ENCODE measurements around the gene PCSK4. TPM values are rescaled to one million over a fixed set of nuclear protein-coding genes. Genes with fewer than 3 reads are reported as not detected.

PCSK4 gene
- total and polyA plus RNA-seq, 2 of the 13 experiments (the other 11 are each of a cell fraction or from before 2014, with no cell fraction given), result 2.0 to 2.7 TPM

DNA sequence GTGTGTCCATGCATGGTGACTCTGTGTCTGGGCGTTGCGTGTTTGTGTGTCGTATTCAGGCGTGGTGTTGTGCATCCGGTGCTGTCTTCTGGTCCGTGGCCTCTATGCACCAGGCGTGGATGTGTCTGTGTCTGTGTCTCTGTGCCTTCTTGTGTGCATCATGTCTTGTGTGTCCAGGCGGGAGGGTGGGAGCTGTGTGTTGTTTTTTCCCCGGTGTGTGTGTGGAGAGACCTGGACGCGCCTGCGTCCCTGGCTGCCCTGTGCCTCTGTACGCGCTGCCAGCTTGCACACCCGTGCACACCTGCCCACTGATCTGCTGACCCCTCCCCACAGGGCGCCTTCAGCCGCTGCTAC lies 34.8 kb upstream of the PCSK4 start:
- Histone ChIP-seq H3K27ac (ENCODE audit: extremely low read length, insufficient read depth, low read length) (no peak overlapping the region), H3K79me2 (ENCODE audit: insufficient read depth, low read length) (no peaks in the 10 kb centered on the region), H3K9me3 (ENCODE audit: low read length) (no peaks in the 10 kb centered on the region), H3K4me3 (replicated peaks in 1 of 3; ENCODE audit: insufficient read depth in 1 of 3, low read depth in 2 of 3, low read length in 3 of 3) (no peak overlapping the region), H3K4me1 (ENCODE audit: insufficient read depth, low read length) (peaks cover 19% of the 10 kb centered on the region), H4K20me1 (ENCODE audit: insufficient read depth, low read length) (no peaks in the 10 kb centered on the region), H3K36me3 (replicated peaks in 1 of 2; ENCODE audit: control insufficient read depth in 1 of 2, insufficient read depth in 2 of 2, low read length in 2 of 2) (no peaks in the 10 kb centered on the region), H3K4me2 (ENCODE audit: low read depth, low read length) (no peak overlapping the region), H2AFZ (ENCODE audit: low read length) (no peak overlapping the region), H3K27me3 (ENCODE audit: control insufficient read depth in 1 of 2, insufficient read depth in 2 of 2, low read length in 2 of 2) (peaks cover 30 to 63% of the 10 kb centered on the region in 2 experiments), H3K9ac (ENCODE audit: insufficient read depth, low read depth, low read length) (no peak overlapping the region)
- intact Hi-C loops (cut with micrococcal nuclease; ENCODE audit: unreplicated experiment) (no loop called here), in situ Hi-C loops (cut with HindIII; ENCODE audit: extremely low pct_ligation_motif_present, low pct_unique_long_range_greater_than_20kb) (no loop called here)
- CTCF ChIA-PET (ENCODE audit: low intra/inter-chr PET ratio, low total read pairs), result no interaction called here
- DNase-seq (ENCODE audit: low spot score) (no peak), FAIRE-seq (no peak), ATAC-seq (no peak; the same call in 2 of the 3 replicates)
- POLR2A ChIA-PET, result no interaction called here
- no TSS peak for BruUV-seq (replicated peaks)
- WGBS (ENCODE audit: low lambda C conversion rate), result 30% methylated on average over 7 of the region's 17 CpGs
- TF ChIP-seq ZMYM2 (CRISPR knock-in tag; IDR thresholded peaks at IDR 0.05) (no peak), ZBTB20 (CRISPR knock-in tag; IDR thresholded peaks at IDR 0.05; ENCODE audit: borderline replicate concordance, low read depth) (no peak), POLR2A (IDR thresholded peaks at IDR 0.05; ENCODE audit: insufficient read depth in 1 of 2, low read depth in 2 of 2, low read length in 2 of 2) (peak in 1 of 2 experiments; percentile 7; a peak in 1 of 4 replicates), KDM2A (CRISPR knock-in tag; IDR thresholded peaks at IDR 0.05; ENCODE audit: borderline replicate concordance, low read depth) (peak; percentile 13; the same call in 1 of the 2 replicates), AKAP8 (CRISPR knock-in tag; IDR thresholded peaks at IDR 0.05) (0 out of 2 replicates have a peak, but pooled peaks have one; percentile 10), NCOA1 (CRISPR knock-in tag; IDR thresholded peaks at IDR 0.05) (no peak)
- TF ChIP-seq, protein P1, sequence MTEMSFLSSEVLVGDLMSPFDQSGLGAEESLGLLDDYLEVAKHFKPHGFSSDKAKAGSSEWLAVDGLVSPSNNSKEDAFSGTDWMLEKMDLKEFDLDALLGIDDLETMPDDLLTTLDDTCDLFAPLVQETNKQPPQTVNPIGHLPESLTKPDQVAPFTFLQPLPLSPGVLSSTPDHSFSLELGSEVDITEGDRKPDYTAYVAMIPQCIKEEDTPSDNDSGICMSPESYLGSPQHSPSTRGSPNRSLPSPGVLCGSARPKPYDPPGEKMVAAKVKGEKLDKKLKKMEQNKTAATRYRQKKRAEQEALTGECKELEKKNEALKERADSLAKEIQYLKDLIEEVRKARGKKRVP (CRISPR knock-in tag; IDR thresholded peaks at IDR 0.05), result no peak
- TF ChIP-seq, protein P2, sequence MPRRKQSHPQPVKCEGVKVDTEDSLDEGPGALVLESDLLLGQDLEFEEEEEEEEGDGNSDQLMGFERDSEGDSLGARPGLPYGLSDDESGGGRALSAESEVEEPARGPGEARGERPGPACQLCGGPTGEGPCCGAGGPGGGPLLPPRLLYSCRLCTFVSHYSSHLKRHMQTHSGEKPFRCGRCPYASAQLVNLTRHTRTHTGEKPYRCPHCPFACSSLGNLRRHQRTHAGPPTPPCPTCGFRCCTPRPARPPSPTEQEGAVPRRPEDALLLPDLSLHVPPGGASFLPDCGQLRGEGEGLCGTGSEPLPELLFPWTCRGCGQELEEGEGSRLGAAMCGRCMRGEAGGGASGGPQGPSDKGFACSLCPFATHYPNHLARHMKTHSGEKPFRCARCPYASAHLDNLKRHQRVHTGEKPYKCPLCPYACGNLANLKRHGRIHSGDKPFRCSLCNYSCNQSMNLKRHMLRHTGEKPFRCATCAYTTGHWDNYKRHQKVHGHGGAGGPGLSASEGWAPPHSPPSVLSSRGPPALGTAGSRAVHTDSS (CRISPR knock-in tag; conservative IDR thresholded peaks at IDR 0.05), result no peak
- TF ChIP-seq, protein P3, sequence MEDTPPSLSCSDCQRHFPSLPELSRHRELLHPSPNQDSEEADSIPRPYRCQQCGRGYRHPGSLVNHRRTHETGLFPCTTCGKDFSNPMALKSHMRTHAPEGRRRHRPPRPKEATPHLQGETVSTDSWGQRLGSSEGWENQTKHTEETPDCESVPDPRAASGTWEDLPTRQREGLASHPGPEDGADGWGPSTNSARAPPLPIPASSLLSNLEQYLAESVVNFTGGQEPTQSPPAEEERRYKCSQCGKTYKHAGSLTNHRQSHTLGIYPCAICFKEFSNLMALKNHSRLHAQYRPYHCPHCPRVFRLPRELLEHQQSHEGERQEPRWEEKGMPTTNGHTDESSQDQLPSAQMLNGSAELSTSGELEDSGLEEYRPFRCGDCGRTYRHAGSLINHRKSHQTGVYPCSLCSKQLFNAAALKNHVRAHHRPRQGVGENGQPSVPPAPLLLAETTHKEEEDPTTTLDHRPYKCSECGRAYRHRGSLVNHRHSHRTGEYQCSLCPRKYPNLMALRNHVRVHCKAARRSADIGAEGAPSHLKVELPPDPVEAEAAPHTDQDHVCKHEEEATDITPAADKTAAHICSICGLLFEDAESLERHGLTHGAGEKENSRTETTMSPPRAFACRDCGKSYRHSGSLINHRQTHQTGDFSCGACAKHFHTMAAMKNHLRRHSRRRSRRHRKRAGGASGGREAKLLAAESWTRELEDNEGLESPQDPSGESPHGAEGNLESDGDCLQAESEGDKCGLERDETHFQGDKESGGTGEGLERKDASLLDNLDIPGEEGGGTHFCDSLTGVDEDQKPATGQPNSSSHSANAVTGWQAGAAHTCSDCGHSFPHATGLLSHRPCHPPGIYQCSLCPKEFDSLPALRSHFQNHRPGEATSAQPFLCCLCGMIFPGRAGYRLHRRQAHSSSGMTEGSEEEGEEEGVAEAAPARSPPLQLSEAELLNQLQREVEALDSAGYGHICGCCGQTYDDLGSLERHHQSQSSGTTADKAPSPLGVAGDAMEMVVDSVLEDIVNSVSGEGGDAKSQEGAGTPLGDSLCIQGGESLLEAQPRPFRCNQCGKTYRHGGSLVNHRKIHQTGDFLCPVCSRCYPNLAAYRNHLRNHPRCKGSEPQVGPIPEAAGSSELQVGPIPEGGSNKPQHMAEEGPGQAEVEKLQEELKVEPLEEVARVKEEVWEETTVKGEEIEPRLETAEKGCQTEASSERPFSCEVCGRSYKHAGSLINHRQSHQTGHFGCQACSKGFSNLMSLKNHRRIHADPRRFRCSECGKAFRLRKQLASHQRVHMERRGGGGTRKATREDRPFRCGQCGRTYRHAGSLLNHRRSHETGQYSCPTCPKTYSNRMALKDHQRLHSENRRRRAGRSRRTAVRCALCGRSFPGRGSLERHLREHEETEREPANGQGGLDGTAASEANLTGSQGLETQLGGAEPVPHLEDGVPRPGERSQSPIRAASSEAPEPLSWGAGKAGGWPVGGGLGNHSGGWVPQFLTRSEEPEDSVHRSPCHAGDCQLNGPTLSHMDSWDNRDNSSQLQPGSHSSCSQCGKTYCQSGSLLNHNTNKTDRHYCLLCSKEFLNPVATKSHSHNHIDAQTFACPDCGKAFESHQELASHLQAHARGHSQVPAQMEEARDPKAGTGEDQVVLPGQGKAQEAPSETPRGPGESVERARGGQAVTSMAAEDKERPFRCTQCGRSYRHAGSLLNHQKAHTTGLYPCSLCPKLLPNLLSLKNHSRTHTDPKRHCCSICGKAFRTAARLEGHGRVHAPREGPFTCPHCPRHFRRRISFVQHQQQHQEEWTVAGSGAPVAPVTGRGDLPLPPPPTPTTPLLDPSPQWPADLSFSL (CRISPR knock-in tag; IDR thresholded peaks at IDR 0.05), result peak; percentile 83
- TF ChIP-seq, protein P4, sequence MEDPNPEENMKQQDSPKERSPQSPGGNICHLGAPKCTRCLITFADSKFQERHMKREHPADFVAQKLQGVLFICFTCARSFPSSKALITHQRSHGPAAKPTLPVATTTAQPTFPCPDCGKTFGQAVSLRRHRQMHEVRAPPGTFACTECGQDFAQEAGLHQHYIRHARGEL (CRISPR knock-in tag; IDR thresholded peaks at IDR 0.05), result no peak
- TF ChIP-seq, protein P5, sequence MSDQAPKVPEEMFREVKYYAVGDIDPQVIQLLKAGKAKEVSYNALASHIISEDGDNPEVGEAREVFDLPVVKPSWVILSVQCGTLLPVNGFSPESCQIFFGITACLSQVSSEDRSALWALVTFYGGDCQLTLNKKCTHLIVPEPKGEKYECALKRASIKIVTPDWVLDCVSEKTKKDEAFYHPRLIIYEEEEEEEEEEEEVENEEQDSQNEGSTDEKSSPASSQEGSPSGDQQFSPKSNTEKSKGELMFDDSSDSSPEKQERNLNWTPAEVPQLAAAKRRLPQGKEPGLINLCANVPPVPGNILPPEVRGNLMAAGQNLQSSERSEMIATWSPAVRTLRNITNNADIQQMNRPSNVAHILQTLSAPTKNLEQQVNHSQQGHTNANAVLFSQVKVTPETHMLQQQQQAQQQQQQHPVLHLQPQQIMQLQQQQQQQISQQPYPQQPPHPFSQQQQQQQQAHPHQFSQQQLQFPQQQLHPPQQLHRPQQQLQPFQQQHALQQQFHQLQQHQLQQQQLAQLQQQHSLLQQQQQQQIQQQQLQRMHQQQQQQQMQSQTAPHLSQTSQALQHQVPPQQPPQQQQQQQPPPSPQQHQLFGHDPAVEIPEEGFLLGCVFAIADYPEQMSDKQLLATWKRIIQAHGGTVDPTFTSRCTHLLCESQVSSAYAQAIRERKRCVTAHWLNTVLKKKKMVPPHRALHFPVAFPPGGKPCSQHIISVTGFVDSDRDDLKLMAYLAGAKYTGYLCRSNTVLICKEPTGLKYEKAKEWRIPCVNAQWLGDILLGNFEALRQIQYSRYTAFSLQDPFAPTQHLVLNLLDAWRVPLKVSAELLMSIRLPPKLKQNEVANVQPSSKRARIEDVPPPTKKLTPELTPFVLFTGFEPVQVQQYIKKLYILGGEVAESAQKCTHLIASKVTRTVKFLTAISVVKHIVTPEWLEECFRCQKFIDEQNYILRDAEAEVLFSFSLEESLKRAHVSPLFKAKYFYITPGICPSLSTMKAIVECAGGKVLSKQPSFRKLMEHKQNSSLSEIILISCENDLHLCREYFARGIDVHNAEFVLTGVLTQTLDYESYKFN (CRISPR knock-in tag; conservative IDR thresholded peaks at IDR 0.05), result no peak

Measured in HepG2 (cell line).